T-helper 2 cell treated with Interferon-gamma antibody and Interleukin-4, amounts not matched to agents 100 ng/mL and 5 ng/mL, for 36 hours (primary cell): Measurements from ENCODE around the gene PPP1CA. TPM values are rescaled to one million over a fixed set of nuclear protein-coding genes. Genes with fewer than 3 reads are reported as not detected.

ENCODE experiments used
- intact Hi-C: fragments of 100-400 bp; cut with micrococcal nuclease; formaldehyde crosslinking; loops from one replicate; pipeline ENCODE4 v1.15.1; 2023
- total RNA-seq: library from RNA; stranded (reverse); gene quantifications from 2 replicates; pipeline ENCODE4 v1.2.3, GENCODE V29; 2022

PPP1CA gene
- total RNA-seq, 1 donor from 2014 or later: 351 TPM

- intact Hi-C loops: loop anchor here (2.0 kb wide), 1 partner anchor 78 kb away; the partner anchor contains the start of gene TMEM134
Observed at GRCh38 chr11:67390947-67391303, 10.7 kb downstream of the PPP1CA start.

- intact Hi-C loops: no loop called here
Observed at GRCh38 chr11:67389477-67389876, 12.2 kb downstream of the PPP1CA start.

DNA sequence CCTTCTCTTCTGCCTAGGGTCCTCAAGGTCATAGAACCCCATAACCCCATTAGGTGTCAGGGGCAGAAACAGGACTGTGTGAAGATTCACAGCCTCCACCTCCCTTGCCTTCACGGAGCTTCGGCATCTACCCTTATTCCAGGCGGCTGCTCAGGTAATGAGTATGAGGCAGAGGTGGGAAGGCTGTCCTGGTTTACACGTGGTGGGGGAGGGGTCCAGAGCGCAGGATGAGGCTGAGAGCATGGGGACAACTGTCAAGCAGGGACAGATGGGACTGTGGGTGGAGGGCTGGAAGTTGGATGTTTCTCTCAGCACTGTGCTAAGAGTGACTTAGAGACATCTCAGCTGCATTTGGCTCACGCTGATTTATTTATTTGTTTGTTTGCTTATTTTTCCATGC lies 14.1 kb downstream of the PPP1CA start:
- intact Hi-C loops: no loop called here

GRCh38 chr11:67387069-67387468 lies 14.6 kb downstream of the PPP1CA start:
- intact Hi-C loops: no loop called here

DNA sequence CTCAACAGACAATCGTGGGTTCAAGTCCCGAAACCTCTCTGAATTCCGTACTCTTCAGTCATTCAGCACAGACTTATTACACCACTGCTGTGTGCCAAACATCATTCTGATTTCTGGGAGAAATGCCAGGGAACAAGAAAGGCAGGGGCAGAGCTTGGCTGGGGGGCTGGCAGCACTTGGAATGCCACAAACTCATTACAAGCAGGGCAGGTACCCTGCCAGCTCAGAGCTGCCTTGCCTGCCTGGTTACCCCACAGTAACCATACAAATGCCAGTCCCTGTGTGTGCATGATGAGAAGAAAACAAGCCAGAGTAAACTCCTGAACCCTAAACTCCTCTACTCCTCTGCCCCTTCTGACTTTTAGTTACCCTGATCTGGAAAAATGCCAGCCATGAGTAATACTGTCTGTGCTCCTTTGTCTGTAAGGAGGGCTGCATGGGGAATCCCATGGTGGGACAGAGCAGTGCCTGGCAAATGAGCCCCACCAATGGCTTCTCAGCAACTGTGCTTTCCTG lies 16.7 kb downstream of the PPP1CA start:
- intact Hi-C loops: no loop called here

DNA sequence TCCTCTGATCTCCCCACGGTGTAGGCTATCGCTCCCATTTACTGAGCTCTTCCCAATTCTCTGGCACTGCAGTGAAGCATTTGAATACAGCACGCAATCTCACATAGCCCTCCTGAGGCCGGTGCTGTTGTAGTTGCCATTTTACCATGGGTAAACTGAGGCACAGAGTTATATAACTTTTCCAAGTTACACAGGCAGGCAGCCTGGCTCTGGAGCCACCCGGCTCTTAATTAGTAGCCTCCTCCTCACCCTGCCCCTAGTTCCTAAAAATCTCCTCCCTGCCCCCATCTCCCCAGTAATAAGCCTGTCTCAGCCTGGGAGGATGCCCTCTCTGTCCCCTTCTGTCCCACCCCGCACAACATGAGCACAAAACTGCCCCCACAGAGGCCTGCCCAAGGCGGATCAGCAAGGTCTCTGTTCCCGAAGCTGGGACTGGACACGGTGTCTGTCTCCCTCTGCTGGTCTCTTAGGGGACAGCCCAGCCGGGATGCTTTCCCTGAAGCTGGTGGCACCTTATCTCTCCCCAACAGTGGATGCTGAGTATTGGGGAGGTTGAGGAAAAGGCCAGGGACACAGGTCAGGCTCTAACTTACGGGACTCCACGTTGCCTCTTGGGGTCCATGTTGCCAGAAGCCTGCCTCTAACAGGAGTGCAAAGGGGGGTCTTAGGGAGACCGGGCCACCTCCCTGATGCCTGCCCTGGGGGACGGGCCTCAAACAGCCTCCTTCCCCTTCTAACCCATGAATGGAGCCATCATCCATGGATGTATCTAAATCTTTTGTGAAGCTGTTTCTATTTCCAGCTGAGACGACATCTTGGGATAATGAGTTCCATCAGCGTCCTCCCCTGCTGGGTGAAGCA lies 19.2 kb downstream of the PPP1CA start:
- intact Hi-C loops: loop anchor here (1.0 to 2.0 kb wide), 3 partner anchors 25 to 120 kb away; no protein-coding TSS in a partner anchor

- intact Hi-C loops: no loop called here
Observed at GRCh38 chr11:67381244-67381972, 20.2 kb downstream of the PPP1CA start.

DNA sequence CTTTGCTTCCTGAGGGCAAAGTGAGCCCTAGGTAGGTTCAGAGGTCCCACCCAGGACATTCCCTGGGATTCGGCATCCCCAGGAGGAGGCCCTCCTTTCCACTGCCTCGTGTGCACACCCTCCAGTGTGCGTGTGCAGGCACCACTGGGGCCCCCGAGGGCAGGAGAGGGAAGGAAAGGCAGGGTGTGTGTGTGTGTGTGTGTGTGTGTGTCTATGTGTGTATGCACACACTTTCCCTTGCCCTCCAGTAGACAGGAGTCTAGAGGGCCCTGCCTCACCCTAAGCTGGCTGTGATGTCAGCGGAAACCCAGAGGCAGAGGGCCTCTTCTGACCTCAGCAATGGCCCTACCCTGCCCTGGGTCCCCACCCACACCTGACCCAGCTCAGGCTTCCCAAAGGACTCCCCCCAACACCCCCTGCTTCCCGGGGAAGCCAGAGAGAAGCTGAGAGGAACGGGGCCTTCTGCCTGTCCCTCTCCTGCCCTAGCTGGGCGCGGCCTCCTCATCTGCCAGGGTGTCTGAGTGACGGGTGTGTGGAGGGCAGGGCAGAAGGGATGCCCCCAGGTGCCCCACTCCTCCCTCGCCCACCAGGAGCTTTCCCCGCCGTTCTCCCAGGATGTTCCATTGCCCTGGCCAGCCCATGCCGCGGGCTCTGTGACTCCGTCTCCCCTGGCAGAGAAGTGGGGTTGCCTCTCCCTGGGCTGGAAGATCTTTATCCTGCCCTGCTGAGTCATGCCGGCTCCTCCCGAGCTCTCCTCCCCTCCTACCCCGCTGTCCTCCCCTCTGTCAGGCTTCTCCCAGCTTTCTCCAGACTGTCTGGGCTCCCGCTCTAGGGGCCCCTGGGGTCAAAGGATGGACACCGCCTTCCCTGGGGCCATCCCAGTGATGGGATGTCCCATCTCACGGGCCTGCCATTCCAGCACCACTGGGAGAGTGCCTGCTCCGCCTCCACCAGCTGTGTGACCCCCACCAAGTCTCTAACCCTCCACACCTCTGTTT lies 22.3 kb downstream of the PPP1CA start:
- intact Hi-C loops: no loop called here

- intact Hi-C loops: no loop called here
Observed at GRCh38 chr11:67378544-67378943, 23.1 kb downstream of the PPP1CA start.

- intact Hi-C loops: no loop called here
Observed at GRCh38 chr11:67376873-67377808, 24.5 kb downstream of the PPP1CA start.

DNA sequence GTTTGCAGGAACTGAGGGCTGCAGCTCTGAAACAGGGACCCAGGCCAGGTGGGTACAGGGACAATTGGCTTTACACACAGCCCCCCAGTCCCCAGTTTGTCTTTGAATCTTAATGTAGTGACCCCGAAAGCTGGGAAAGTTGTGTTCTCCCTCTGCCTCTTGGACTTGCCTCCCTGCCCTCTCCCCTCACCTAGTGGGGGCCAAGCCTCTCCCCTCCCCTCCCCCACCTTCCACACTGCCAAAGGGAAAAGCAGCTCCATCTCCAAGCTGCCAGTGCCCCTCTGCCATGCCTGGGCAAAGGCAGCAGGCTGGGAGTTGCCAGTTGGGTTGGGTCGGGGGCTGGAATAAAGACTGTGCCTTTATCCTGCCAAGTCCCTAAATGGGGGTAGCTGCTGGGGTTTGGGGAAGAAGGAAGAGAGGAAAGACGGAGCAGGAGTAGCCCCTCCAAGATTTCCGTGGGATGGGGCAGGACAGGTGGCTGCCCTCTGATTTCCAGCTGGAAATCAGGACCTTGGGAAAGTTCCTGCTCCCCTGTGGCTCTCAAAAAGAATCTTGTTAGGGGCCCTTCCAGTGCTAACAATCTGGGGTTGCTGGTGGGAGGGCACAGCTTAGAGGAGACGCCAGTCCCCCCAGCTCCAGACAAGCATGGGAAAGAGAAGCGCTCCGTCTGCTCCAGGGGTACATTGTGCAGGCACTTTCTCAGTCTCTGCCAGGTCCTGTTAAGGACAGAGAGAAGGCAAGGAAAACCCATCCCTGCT lies 25.4 kb downstream of the PPP1CA start:
- intact Hi-C loops: no loop called here

- intact Hi-C loops: no loop called here
Observed at GRCh38 chr11:67375320-67376055, 26.2 kb downstream of the PPP1CA start.

DNA sequence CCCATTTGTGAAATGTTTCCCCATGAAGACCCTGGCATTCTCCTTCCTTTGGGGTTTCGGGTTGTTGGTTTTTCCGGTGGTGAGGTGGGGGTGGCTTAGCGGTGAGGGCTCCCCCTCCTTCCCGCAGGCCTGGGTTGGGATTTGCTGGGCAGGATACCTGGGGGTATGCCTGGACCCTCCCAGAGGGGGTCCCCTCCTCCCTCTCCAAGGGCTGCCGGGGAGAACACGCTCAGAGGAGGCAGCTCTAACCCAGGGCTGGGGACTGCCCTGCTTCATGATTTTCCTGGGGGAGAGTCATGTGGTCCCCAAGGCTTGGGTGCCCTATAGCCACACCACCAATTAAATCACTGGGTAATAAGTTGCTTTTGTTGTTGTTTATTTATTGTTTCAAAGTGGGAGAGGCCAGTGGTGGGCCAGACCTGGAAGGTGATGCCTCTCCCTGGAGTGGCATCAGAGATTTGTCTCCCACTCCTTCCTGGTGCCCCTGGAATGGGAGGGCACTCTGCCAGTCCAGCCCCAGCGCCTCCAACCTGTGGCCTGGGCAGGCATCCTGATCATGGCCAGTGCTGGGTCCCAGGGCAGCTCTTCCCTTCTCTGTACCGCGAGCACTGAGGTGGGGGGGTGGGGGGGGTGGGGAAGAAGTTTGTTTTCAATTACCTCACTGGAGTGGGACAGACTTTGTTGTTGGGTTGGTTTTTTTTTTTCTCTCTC lies 26.9 kb downstream of the PPP1CA start:
- intact Hi-C loops: no loop called here

GRCh38 chr11:67373648-67374570 lies 27.7 kb downstream of the PPP1CA start:
- intact Hi-C loops: no loop called here

- intact Hi-C loops: no loop called here
Observed at GRCh38 chr11:67372993-67373647, 28.5 kb downstream of the PPP1CA start, which contains the start of gene CLCF1. TSS of gene CLCF1 (minus strand) at chr11:67373598. CDS start at chr11:67373539, 59 bp downstream.
